RWPE2 (cell line): ENCODE results near the gene FHIT.
"Not testable (repeated sequence)": the region's sequence is repeated elsewhere in the genome, so short reads cannot be mapped to it uniquely, and the experiment has no call there.

Experiments used
- ATAC-seq: fragments of 200-7000 bp; cut with Tn5 transposase; 3 replicates; pipeline ENCODE4 v1.9.1; 2021; ENCODE audit warnings: low read depth
- DNase-seq: peaks from one replicate; pipeline ENCODE4 v3.0.0-alpha.2; 2020; ENCODE audit warnings: low spot score
- H3K27ac ChIP-seq: fragments of 450-650 bp; 2 replicates; pipeline ENCODE4 v1.5.1; 2017; ENCODE audit warnings: mild to moderate bottlenecking; ENCODE audit not compliant: poor library complexity, severe bottlenecking
- H3K27me3 ChIP-seq: fragments of 250-450 bp; sonication (Bioruptor Pico); 2 replicates; pipeline ENCODE4 v1.5.1; 2021; ENCODE audit warnings: mild to moderate bottlenecking, moderate library complexity; ENCODE audit not compliant: insufficient read depth, poor library complexity, severe bottlenecking
- H3K36me3 ChIP-seq: fragments of 250-450 bp; sonication (Bioruptor Pico); 2 replicates; pipeline ENCODE4 v1.5.1; 2020; ENCODE audit warnings: low read depth, mild to moderate bottlenecking, moderate library complexity
- H3K4me1 ChIP-seq: fragments of 250-450 bp; sonication (Bioruptor Pico); 2 replicates; pipeline ENCODE4 v1.5.1; 2021; ENCODE audit warnings: mild to moderate bottlenecking, moderate library complexity; ENCODE audit not compliant: insufficient read depth, poor library complexity, severe bottlenecking
- H3K4me3 ChIP-seq: fragments of 250-450 bp; sonication (Bioruptor Pico); 2 replicates; pipeline ENCODE4 v1.5.1; 2021; ENCODE audit warnings: mild to moderate bottlenecking, moderate library complexity; ENCODE audit not compliant: severe bottlenecking
- H3K9me3 ChIP-seq: fragments of 250-450 bp; sonication (Bioruptor Pico); 2 replicates; pipeline ENCODE4 v1.5.1; 2021; ENCODE audit warnings: mild to moderate bottlenecking, moderate library complexity; ENCODE audit not compliant: severe bottlenecking
- TF ChIP-seq, protein P1 (sequence below): fragments of 450-650 bp; IDR thresholded peaks from one replicate; pipeline ENCODE4 v1.5.1; 2017; ENCODE audit warnings: mild to moderate bottlenecking, moderate library complexity; ENCODE audit not compliant: poor library complexity, severe bottlenecking

FHIT gene

DNA sequence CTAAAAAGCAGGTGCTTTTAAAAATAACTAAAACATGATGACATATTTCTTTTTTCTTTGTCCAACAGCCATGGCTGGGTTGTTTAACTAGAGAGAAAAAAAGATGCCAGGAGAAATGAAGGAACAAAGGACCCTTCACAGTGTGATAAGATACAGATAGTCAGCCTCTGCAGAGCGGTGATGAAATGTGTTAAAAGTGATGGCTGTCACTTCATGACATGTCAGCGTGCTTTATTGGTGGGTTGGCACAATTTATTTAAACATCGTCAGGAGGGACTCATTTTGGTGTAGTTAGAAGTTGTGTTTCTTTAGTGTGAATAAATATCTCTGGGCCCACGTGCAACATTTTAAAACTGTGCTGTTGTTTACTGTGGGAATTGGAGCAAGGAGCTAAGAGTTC, 1314.1 kb downstream of the FHIT start:
- no peak overlapping the region for H3K4me3 ChIP-seq
- TF ChIP-seq, protein P1, sequence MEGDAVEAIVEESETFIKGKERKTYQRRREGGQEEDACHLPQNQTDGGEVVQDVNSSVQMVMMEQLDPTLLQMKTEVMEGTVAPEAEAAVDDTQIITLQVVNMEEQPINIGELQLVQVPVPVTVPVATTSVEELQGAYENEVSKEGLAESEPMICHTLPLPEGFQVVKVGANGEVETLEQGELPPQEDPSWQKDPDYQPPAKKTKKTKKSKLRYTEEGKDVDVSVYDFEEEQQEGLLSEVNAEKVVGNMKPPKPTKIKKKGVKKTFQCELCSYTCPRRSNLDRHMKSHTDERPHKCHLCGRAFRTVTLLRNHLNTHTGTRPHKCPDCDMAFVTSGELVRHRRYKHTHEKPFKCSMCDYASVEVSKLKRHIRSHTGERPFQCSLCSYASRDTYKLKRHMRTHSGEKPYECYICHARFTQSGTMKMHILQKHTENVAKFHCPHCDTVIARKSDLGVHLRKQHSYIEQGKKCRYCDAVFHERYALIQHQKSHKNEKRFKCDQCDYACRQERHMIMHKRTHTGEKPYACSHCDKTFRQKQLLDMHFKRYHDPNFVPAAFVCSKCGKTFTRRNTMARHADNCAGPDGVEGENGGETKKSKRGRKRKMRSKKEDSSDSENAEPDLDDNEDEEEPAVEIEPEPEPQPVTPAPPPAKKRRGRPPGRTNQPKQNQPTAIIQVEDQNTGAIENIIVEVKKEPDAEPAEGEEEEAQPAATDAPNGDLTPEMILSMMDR, result no peak
- ATAC-seq (no peak), DNase-seq (no peak)
- H3K36me3 ChIP-seq, result no peaks in the 10 kb centered on the region
- no peaks in the 10 kb centered on the region for H3K9me3 ChIP-seq
- H3K27ac ChIP-seq, result no peak overlapping the region
- no peaks in the 10 kb centered on the region for H3K27me3 ChIP-seq
- no peaks in the 10 kb centered on the region for H3K4me1 ChIP-seq

DNA sequence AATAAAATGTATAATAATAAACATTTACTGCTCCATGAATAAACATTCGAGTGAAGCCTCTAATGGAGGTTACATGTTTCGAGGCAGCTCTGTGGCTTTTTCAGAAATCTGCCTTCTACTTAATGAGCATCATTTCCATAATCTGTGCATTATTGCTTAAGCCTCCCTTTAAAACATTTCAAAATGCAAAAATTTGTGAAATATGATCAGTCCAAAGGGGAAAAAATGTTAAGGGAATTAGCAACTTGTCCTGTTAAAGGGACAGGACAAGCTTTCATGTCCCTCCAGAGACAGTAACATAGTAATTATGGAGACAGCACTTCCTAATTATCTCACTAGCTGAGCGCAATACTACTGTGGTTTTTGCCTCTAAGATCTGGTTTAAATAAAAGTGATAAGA, 1314.8 kb downstream of the FHIT start:
- no peak for DNase-seq
- Histone ChIP-seq H3K36me3 (no peaks in the 10 kb centered on the region), H3K27ac (no peak overlapping the region), H3K27me3 (no peaks in the 10 kb centered on the region), H3K9me3 (no peaks in the 10 kb centered on the region), H3K4me3 (no peak overlapping the region), H3K4me1 (no peaks in the 10 kb centered on the region)
- TF ChIP-seq, protein P1, result no peak
- ATAC-seq, result no peak

DNA sequence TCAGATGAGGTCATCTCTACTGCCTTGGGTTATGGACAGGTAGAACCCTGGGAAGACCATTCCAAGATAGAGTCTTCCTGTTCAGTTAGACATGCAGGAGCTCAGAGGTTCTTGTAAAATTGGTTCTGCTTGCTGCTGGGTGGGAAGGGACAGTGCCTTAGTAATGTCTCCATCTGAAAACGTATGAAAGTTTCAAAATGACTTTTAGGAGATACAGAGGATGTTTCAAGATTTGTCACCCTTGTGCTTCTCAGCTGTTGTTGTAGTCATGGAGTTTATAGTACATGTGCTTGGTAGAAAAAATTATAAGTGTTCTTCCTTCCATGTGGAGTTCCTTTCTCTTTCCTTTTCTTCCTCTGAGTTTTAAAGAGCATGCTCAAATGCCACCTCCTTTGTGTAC, 1316.2 kb downstream of the FHIT start:
- no peaks in the 10 kb centered on the region for H3K36me3 ChIP-seq
- no peak overlapping the region for H3K4me3 ChIP-seq
- H3K9me3 ChIP-seq, result no peaks in the 10 kb centered on the region
- no peak for DNase-seq
- ATAC-seq, result no peak
- H3K27me3 ChIP-seq, result no peaks in the 10 kb centered on the region
- H3K27ac ChIP-seq, result no peak overlapping the region
- no peaks in the 10 kb centered on the region for H3K4me1 ChIP-seq
- TF ChIP-seq, protein P1, result no peak

DNA sequence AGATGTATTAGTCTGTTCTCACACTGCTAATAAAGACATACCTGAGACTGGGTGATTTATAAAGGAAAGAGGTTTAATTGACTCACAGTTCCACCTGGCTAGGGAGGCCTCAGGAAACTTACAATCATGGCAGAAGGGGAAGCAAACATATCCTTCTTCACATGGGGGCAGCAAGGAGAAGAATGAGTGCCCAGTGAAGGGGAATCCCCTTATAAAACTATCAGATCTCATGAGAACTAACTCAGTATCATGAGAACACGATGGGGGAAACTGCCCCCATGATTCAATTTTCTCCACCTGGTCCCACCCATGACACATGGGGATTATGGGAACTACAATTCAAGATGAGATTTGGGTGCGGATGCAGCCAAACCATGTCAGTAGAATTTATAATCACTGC, 1316.7 kb downstream of the FHIT start:
- not testable (repeated sequence) for DNase-seq, ATAC-seq, H3K27ac ChIP-seq

DNA sequence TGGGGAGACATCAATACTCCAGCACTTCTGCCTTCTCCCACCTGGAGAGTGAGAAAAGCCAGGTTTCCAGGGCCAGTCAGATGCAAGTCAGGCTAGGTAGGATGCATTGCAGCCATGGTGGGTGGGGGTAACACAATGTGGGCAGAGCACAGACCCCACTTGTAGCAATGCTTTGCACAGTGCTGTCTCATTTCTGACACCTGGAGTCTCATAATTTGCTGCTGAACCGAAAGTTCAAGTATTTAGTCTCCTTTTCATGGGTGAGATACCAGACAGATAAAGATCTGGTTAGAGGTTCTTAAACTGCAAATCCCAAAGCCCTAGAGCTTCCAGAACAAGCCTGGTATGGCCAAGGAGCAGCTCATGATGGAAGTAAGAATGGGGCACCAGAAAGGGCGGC, 1321.1 kb downstream of the FHIT start:
- Histone ChIP-seq H3K36me3 (no peaks in the 10 kb centered on the region), H3K4me3 (no peak overlapping the region), H3K27me3 (no peaks in the 10 kb centered on the region), H3K9me3 (no peaks in the 10 kb centered on the region), H3K4me1 (no peaks in the 10 kb centered on the region), H3K27ac (no peak overlapping the region)
- TF ChIP-seq, protein P1, result no peak
- ATAC-seq, result no peak
- no peak for DNase-seq

More for the DNA sequence above, 1316.7 kb downstream of the FHIT start:
- H3K9me3 ChIP-seq, H3K36me3 ChIP-seq, H3K27me3 ChIP-seq, H3K4me3 ChIP-seq, H3K4me1 ChIP-seq: not testable (repeated sequence)
